Ureter (tissue), 1 donor: ENCODE data around the gene CDK18. TPM values are rescaled to one million over a fixed set of nuclear protein-coding genes. Genes with fewer than 3 reads are reported as not detected.
A peak's percentile ranks its signal among the peaks of the same experiment; 100 is the strongest.

Experiments
- DNase-seq: peaks from one replicate; pipeline ENCODE4 v3.0.0-alpha.2; 2020; ENCODE audit warnings: low spot score
- total RNA-seq: library from RNA; stranded (reverse); gene quantifications from one replicate; pipeline ENCODE4 v1.2.4, GENCODE V29; 2023
- donor health status: DM: yes; HTN: yes; CAD: no.

The CDK18 gene
- total RNA-seq, 1 donor from 2014 or later, result 28.6 TPM

DNA sequence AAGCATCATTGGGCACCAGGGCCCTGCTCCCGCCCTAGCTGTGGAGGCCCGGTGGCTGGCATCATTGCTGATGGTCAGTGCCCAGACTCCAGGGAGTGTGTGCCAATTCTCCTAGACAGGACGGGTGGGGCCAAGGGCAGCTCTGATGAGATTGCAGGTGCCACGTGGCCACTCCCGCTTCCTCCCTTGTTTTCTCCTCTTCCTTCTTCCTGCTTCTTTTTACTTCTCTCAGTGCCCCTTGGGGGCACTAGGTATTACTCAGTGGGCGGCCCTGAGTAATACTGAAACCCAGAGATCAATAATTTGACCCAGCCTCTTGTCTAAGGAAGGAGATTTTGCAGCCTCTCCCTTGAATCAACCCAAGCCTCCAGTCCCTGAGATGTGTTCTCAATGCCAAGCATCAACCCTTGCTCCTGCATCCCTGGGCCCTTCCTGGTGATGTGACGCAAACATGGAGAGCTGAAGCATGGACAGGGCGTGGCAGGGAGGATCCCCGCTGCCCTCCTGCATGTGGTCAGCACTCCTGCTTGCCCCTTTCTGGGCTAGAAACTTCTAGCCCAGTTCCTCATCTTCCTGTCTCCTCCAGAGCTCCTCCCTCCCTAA lies 32.4 kb downstream of the CDK18 start:
- peak; percentile 48 for DNase-seq

DNA sequence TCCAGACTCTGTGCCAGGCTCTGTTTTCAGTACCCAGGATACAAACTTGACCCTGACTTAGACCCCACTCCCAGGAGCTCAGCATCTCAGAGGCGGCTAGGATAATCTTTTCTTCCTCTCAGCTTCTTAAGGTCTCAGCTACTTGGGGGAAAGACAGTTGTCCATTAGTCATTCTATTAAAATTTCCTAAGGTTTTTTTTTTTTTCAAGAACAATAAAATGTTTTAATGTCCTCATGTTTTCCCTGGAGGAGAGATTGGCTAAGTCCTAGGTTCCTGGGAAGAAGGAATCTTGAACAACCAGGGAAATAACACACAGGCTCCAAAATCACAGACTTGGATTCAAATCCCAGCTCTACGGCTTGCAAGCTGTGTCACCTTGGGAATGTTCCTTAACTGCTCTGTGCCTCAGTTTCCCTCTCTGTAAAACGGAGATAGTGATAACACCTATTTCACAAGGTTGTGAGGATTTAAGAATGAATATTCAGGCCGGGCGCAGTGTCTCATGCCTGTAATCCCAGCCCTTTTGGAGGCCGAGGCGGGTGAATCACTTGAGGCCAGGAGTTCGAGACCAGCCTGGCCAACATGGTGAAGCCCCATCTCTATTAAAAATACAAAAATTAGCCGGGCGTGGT lies 33.0 kb downstream of the CDK18 start:
- DNase-seq, result peak; percentile 19

DNA sequence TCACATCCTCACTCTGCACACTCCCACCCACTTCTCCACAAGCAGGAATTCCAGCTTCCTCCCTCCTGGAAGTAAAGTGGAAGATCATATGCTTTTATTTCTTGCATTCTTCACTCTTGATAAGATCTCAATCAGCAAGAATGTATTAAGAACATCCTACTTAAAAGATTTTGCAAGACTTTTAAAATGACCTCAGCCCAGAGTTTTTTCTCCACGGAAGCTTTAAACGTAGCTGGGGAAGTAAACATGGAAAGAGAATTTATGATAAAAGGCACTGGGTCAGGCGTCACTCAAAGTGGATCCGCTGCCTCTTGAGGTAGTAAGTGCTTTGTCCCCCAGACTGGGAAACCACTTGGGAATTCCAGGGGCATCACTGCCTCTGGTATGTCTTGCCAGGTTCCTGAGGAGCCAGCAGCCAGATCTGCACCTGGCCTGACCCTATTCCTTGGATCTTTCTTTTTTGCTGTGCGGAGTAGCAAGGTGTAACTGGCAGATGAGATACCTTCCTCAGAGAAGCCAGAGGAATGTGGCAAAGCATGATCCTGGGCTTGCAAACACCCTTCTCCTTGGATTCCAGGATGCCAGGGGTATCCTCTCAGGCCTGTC lies 33.9 kb downstream of the CDK18 start:
- DNase-seq, result peak; percentile 24

DNA sequence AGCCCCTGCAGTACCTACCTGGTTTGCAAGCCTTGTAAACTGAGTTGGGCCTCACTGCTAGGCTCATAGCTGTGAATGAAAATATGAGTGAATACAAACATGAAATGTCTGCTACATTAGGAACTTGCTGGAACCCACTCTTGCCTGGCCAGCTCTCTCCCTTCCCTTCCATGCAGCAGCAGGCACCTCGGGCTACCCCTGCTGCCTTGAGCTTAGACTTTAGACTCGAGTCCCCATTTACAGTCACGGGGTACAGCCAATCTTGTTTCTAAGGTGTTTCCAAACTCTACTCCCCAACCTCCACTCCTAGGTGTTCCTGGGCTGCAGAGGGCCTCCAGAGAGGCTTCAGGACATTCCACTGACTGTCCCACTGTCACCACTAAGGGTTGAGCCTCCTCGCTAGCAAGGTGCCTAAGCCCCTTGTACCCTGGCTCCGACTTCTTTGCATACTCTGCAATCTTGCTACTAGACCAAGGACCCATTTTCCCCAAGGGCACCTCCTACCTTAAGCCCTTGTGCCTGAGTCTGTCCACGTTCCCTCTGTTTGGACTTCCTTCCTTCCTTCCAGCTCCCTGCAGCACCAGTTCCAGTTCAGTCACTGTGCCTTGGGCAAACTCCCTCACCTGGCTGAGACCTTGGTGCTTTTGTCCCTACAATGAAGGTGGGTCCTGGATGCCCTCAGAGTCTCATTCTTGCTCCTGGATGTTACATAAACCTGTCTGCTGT lies 36.9 kb downstream of the CDK18 start:
- DNase-seq, result peak; percentile 37

DNA sequence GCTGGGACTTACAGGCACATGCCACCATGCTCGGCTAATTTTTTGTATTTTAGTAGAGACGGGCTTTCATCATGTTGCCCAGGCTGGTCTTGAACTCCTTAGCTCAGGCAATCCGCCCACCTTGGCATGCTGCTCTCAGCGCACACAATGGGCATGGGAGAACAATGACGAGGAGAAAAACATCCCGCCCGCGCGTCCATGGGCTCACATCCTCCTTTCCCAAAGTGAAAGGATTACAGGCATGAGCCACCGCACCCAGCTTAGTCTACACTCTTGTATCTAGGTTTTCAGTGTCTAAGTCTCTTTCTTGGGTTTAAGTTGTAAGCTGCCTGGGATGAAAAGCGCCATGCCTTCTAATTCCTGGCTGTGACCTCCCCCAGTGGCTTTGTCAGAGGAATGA lies 37.9 kb downstream of the CDK18 start:
- DNase-seq, result peak; percentile 41

DNA sequence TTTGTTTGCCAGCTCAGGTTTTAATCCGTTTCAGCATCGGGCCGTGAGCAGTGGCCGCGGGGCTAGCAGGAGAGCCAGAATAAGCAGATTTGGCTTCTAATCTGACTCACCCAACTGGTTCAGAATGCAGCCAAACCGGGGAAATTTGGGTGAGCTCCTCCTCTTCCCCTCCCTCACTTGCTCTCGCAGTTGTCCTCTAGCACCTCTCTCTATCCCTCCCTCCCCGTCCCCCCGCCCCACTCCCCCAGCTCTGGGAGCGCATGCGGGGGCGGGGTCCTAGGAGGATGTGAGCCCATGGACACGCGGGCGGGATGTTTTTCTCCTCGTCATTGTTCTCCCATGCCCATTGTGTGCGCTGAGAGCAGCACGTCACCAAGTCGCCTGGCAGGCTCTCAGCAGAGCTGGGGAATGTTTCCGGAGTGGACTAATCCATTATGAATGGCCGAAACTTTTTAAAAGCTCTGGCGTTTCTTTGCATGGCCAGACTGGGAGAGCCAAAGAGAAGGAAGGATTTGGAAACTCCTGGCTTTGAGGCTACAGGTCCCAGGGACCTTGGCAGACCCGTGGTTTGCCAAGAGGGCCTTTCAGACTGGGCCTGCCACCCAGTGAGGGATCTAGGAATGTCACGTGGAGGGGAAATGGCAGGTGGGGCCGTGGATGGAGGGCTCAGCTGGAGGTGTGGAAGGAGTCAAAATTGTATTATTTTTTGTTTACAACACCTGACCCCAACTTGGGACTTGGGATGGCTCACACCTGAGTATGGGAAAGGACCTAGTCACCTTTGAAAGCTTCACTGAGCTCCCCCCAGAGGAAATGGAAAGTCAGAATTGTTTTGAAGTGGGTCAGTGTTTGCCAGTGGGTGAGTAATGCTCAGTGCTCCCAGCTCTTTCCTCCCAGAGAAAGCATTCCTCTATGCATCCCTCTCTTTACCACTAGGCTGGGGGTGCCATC lies 39.2 kb downstream of the CDK18 start:
- DNase-seq, result peak; percentile 76

DNA sequence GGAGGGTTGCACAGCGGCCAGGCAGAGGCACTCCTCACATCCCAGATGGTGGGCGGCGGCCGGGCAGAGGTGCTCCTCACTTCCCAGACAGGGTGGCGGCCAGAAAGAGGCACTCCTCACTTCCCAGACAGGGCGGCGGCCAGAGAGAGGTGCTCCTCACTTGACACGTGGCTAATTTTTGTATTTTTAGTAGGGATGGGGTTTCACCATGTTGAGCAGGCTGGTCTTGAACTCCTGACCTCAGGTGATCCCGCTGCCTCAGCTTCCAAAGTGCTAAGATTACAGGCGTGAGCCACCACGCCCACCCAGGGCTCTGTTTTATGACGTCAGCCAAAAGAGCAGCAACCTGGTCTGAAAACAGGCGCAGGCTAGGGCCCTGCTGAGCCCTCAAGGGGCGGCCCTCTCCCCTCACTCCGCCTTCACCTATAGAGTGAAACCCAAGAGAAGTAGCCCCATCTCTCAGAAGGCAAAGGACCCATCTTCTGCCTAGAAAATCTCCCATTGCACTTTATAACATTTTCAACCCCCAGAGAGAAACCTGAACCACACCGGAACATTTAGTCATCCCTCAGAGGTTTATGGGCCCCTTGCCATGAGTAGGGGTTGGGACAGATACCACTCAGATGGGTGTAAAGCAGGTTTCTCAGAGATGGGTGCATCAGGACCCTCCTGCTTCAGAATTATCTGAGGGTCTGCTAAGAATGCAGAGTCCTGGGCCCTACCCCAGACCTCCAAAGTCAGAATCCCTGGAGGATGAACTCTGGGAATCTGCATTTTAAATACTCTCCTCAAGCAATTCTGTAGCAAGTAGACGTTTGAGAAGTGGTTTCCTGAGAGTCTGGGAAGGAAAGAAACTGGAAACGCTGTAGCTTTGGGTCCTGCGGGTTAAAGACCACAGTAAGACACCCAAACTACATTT lies 40.8 kb downstream of the CDK18 start:
- DNase-seq, result peak; percentile 38

DNA sequence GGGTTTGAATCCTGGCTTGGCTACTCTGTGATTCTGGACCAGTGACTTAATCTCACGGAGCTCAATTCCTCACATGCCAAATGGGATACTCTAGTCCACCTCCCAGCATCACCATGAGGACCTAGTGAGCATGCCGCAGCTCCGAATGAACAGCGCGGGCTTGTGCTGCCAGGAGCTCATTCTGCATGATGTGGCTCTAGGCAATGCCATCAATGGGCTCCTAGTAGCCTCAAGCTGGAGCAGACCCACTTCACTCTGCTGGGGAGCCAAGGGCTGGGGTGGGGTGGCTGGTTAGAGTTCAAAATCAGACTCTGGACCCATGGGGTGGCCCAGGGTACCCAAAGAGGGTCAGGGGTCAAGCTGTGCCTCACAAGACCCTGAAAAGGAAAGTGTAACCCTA lies 41.5 kb downstream of the CDK18 start:
- DNase-seq, result no peak

DNA sequence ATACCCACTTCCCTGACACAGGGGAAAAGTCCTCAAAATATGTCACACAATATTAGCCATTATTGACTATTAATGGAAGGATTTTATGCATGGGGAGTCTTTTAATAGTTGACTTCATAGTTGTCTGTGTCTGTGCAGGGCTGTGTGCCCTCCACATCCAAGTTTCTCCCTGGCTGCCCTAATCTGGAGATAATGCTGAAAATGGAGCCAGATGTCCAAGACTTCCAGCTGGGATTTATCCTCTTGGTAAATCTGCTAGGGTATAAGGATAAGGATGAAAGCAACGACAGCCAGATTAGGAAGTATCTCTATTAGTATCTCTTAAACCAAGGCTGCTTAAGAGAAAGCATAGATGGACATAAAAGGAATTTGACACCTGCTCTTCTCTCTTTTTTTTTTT lies 42.1 kb downstream of the CDK18 start:
- DNase-seq, result no peak

DNA sequence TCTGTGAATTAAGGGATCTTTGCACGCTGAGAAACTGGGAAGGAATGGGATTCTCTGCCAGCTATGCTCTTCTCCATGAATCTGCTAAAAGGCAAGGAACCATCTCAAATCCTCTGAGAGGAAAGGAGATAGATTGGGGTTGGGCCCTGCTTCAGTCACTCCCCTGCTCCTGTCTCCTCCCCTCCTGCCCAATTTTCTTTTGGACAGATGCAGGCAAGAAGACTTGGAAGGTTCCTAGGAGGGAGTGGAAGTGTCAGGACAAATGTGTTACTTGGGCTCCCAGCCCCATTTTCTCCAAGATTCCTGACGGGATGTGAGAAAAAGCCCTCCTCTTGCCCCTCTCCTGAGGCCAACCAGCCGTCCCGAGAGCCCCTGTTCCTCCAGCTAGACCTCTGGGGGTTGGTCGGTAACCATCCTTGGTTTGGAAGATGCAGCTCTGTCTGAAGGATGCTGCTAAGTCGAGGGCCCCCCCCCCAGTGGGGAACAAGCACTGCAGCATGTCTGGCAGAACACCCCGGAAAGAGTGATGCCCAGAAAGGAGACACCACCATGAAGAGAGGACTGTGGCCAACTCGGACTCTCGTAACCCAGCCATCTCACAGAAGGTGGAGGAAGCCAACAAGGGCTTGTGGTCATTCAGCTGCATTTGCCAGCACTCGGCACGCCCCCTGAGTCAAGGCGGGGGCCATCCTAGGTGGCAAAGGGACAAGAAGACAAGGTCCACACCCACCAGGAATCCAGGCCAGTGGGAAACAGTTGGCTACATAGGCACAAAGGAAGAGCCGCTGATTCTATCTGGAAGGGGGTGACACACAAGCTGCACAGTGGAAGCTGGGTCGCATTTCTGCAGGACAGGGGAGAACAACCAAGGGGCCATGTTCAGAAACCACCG lies 43.7 kb downstream of the CDK18 start:
- DNase-seq, result peak; percentile 35

DNA sequence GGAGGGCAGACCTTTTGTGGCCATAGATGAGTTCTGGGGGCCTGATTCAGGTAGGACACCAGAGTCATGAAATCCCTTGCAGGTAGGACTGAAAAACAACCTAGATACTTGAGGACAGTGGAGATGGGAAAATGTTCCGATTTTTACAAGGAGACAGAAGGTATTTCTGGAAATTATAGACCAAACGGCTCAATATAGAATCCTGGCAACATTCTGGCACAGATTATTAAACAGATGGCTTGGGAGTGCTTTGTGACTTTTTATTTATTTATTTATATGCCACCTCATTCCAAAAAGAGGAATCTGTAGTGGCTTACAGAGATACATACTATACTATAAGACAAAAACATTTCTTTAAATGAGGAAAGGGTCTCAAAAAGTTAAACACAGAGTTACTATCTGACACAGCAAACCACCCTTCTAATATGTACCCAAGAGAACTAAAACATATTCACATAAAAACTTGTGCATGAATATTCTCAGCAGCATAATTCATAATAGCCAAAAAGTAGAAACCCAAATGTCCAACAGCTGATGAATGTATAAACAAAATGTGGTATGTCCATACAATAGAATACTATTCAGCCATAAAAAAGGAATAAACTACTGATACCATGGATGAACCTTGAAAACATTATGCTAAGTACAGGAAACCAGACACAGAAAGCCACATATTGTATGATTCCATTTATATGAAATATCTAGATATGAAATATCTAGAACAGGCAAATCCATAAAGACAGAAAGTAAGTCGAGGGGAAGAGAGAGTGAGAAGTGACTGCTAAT lies 49.8 kb downstream of the CDK18 start:
- no peak for DNase-seq

DNA sequence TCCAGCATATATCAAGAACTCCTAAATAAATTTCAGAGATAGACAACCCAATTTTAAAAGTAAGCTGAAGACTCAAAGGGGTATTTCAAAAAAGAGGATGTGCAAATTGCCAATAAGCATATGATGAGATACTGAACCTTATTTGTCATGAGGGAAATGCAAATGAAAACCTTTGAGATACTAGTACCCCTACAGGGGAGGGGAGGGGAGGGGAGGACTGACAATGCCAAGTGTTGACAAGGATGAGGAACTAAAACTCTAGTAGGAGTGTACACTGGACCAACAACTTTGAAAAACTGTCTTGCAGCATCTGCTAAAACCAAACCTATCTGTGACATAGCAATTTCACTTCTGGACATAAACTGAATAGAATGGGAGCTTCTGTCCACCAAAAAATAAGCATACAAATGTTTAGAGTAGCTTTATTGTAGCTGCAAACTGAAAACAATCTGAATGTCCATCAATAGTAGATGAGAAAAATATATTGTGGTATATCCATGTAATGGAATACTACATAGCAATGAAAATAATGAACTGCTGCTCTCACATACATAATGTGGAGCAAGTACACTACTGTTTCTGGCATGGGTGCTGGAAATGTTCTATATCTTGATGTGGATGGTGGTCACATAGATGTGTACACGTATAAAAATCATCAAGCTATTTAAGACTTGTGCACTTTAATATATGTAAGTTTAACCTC lies 57.2 kb downstream of the CDK18 start:
- no peak for DNase-seq

DNA sequence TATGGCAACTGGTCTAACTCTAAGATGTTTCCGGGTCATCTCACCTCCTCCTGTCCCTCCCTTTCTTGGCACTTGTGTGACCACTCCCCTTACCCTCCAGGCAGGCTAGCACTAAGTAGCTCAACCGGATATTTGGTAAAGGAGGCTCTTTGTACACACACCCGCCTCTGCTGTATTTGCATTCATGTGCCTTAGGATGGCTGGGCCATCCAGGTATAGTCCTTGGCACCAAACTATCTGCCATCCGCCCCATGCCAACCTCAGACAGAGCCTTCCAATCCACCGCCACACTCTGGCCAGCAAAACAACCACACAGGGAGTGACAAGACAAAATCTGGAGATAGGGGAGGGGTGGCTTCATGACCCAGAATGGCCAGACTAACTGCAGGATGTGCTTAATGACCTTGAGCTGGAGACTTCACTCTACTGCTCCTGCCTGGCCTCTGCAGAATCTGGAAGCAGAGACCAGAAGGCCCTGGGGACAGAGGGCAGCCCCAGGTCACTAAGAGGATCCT lies 59.5 kb downstream of the CDK18 start:
- peak; percentile 51 for DNase-seq

DNA sequence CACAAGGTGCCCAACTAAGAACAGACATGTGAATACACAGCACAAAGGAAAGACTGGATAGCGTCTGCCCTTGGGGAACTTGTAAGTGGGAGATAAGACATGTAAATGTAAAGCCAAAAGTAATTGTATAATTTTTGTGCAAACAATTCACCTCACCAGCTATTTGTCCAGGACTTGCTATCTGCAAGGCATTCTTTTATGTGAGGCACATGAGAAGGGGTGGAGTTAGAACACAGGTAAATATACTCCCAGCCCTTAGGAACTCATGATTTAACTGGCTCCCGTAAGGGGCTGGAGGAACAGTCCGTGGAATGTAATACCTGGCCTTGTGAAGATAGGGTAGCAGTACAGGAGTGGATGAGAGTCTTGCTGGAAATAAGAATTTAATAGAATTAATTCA lies 61.3 kb downstream of the CDK18 start:
- DNase-seq, result peak; percentile 32

DNA sequence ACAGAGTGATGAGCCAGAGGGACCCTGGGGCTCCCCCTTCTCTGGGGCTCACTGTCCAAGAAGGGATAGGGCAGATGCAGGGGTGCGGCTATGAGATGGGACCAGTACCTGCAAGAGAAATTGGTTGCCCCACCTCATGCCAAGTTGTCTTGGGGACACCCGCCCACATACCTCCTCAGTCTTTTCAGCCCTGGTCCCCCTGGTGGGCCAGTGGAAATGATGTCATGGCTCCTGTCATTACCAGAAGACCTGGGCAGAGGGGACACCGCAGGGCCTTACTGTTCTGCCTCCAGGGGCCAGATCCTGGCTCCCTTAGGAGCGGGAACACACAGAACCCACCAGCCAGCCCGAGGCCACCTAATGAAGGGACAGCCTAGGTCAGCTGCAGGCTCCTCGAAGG lies 63.2 kb downstream of the CDK18 start:
- DNase-seq, result peak; percentile 32

DNA sequence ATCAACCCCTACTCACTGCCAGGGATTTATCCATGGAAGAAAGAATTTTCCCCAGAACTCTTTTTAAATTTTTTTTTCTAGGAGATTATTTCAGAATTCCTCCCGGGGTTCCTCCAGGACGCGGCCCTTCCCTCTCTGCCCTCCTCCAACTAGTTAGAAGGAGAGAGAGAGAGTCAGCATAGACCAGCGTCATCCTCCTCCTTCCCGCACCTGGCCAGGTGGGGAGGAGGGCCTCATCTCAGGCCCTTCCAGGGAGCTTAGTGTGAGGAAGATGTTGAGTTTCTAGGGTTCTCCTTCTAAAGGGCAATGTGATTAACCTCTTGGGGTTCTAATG lies 63.6 kb downstream of the CDK18 start:
- DNase-seq, result peak; percentile 26

DNA sequence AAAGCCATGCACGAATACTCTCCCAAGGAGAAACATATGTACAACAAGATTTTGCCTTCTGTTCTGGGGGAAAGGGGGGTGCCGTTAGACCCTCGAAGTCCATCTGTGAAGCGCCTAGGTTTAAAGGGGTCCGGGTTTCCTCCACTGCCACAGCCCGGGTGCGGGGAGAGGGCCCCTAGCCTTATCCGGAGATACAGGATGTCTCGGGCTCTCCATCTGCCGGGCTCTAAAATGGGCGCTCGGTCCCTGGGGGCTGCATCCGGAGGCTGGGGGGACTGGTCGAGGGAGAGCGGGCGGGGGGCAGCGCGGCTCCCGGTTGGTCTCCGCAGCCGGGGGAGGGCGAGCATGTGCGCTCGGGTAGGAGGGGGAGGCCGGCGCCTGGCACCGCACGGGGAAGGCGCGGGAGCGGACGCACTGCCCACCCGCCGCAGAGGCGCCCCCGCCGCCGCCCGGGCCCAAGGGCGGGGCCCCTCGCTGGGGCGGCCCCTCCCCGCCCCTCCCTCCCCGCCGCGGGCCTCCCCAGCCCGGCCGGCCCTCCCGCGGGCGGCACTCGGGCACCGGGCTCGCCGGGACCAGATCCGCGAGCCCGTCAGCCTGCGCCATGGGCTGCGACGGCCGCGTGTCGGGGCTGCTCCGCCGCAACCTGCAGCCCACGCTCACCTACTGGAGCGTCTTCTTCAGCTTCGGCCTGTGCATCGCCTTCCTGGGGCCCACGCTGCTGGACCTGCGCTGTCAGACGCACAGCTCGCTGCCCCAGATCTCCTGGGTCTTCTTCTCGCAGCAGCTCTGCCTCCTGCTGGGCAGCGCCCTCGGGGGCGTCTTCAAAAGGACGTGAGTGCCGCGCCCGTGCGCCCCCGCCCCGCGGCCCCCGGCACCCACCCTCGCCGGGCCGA lies 64.2 kb downstream of the CDK18 start:
- DNase-seq, result peak; percentile 38
